ENCODE results near the gene PDX1.

- no peak for TF ChIP-seq ZC3H10 (CRISPR knock-in tag; IDR thresholded peaks at IDR 0.05)
- no peak for TF ChIP-seq ZNF70 (CRISPR knock-in tag; IDR thresholded peaks at IDR 0.05)
- TF ChIP-seq, protein P1, sequence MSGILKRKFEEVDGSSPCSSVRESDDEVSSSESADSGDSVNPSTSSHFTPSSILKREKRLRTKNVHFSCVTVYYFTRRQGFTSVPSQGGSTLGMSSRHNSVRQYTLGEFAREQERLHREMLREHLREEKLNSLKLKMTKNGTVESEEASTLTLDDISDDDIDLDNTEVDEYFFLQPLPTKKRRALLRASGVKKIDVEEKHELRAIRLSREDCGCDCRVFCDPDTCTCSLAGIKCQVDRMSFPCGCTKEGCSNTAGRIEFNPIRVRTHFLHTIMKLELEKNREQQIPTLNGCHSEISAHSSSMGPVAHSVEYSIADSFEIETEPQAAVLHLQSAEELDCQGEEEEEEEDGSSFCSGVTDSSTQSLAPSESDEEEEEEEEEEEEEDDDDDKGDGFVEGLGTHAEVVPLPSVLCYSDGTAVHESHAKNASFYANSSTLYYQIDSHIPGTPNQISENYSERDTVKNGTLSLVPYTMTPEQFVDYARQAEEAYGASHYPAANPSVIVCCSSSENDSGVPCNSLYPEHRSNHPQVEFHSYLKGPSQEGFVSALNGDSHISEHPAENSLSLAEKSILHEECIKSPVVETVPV (CRISPR knock-in tag; IDR thresholded peaks at IDR 0.05) = no peak
- TF ChIP-seq ZFP30 (CRISPR knock-in tag; IDR thresholded peaks at IDR 0.05) = no peak
- TF ChIP-seq ARNTL (CRISPR knock-in tag; IDR thresholded peaks at IDR 0.05; ENCODE audit: borderline replicate concordance, low read depth) = no peak
- TF ChIP-seq SNAI2 (CRISPR knock-in tag; IDR thresholded peaks at IDR 0.05) = no peak
- no peak for TF ChIP-seq RARB (CRISPR knock-in tag; IDR thresholded peaks at IDR 0.05)
- TF ChIP-seq ISL1 (CRISPR knock-in tag; IDR thresholded peaks at IDR 0.05) = no peak
- TF ChIP-seq BACH2 (CRISPR knock-in tag; IDR thresholded peaks at IDR 0.05; ENCODE audit: borderline replicate concordance) = no peak
Observed at GRCh38 chr13:27924529-27925141, 4.8 kb downstream of the PDX1 start.

Data from SK-N-SH treated with all-trans-retinoic acid at 6 μM for 48 hours (cell line).